ENCODE data around the gene ZNF773.
"Not testable (repeated sequence)": the region's sequence is repeated elsewhere in the genome, so short reads cannot be mapped to it uniquely, and the experiment has no call there.

The ZNF773 gene

GRCh38 chr19:57499680-57500395, at the start of gene ZNF773:
TSS of gene ZNF773 (plus strand) at chr19:57499938. CDS start at chr19:57500081, 143 bp downstream.
- H3K9me3 ChIP-seq (ENCODE audit: control insufficient read depth, low read length); H3K4me1 ChIP-seq (ENCODE audit: control insufficient read depth, insufficient read depth, low read length); H3K27me3 ChIP-seq (replicated peaks; ENCODE audit: control insufficient read depth, insufficient read depth, low read length): not testable (repeated sequence)
- DNase-seq (ENCODE audit: low read depth): peak; percentile 98
- Histone ChIP-seq H3K9ac (ENCODE audit: low read length) (peak within 1 kb of the TSS; percentile 96), H3K36me3 (ENCODE audit: control insufficient read depth, insufficient read depth, low read length, severe bottlenecking) (peaks cover 18% of the 10 kb centered on the region), H3K4me3 (ENCODE audit: low read length) (peak within 1 kb of the TSS; percentile 90)

GRCh38 chr19:57452307-57452706, 47.4 kb upstream of the ZNF773 start:
- no peaks in the 10 kb centered on the region for H3K27me3 ChIP-seq (replicated peaks; ENCODE audit: control insufficient read depth, insufficient read depth, low read length)
- peaks cover 16% of the 10 kb centered on the region for H3K9me3 ChIP-seq (ENCODE audit: control insufficient read depth, low read length)
- H3K36me3 ChIP-seq (ENCODE audit: control insufficient read depth, insufficient read depth, low read length, severe bottlenecking): peaks cover 14% of the 10 kb centered on the region
- DNase-seq (ENCODE audit: low read depth): no peak
- no peak overlapping the region for H3K9ac ChIP-seq (ENCODE audit: low read length)
- H3K4me3 ChIP-seq (ENCODE audit: low read length): no peak overlapping the region
- H3K4me1 ChIP-seq (ENCODE audit: control insufficient read depth, insufficient read depth, low read length): no peaks in the 10 kb centered on the region

- H3K9me3 ChIP-seq (ENCODE audit: control insufficient read depth, low read length): peaks cover 71% of the 10 kb centered on the region
- DNase-seq (ENCODE audit: low read depth): no peak
- H3K27me3 ChIP-seq (replicated peaks; ENCODE audit: control insufficient read depth, insufficient read depth, low read length): no peaks in the 10 kb centered on the region
These were observed 33.9 kb upstream of the ZNF773 start for GRCh38 chr19:57465680-57466381.

GRCh38 chr19:57466489-57466888, 33.2 kb upstream of the ZNF773 start:
- Histone ChIP-seq H3K9ac (ENCODE audit: low read length) (no peak overlapping the region), H3K4me3 (ENCODE audit: low read length) (peak overlapping the region; percentile 11), H3K36me3 (ENCODE audit: control insufficient read depth, insufficient read depth, low read length, severe bottlenecking) (peaks cover 37% of the 10 kb centered on the region), H3K9me3 (ENCODE audit: control insufficient read depth, low read length) (peaks cover 77% of the 10 kb centered on the region), H3K4me1 (ENCODE audit: control insufficient read depth, insufficient read depth, low read length) (no peaks in the 10 kb centered on the region), H3K27me3 (replicated peaks; ENCODE audit: control insufficient read depth, insufficient read depth, low read length) (no peaks in the 10 kb centered on the region)
- no peak for DNase-seq (ENCODE audit: low read depth)

More at GRCh38 chr19:57465680-57466381, 33.9 kb upstream of the ZNF773 start:
- Histone ChIP-seq H3K4me3 (ENCODE audit: low read length) (peak overlapping the region; percentile 20), H3K36me3 (ENCODE audit: control insufficient read depth, insufficient read depth, low read length, severe bottlenecking) (peaks cover 31% of the 10 kb centered on the region), H3K9ac (ENCODE audit: low read length) (no peak overlapping the region), H3K4me1 (ENCODE audit: control insufficient read depth, insufficient read depth, low read length) (no peaks in the 10 kb centered on the region)

- H3K9ac ChIP-seq (ENCODE audit: low read length): no peak overlapping the region
- H3K27me3 ChIP-seq (replicated peaks; ENCODE audit: control insufficient read depth, insufficient read depth, low read length): no peaks in the 10 kb centered on the region
- H3K4me1 ChIP-seq (ENCODE audit: control insufficient read depth, insufficient read depth, low read length): peaks cover 9% of the 10 kb centered on the region
- peaks cover 64% of the 10 kb centered on the region for H3K36me3 ChIP-seq (ENCODE audit: control insufficient read depth, insufficient read depth, low read length, severe bottlenecking)
- H3K9me3 ChIP-seq (ENCODE audit: control insufficient read depth, low read length): peaks cover 78% of the 10 kb centered on the region
- DNase-seq (ENCODE audit: low read depth): no peak
- peak overlapping the region; percentile 68 for H3K4me3 ChIP-seq (ENCODE audit: low read length)
These were observed 26.1 kb upstream of the ZNF773 start for GRCh38 chr19:57473646-57474045.

- peak; percentile 99 for DNase-seq (ENCODE audit: low read depth)
- Histone ChIP-seq H3K9ac (ENCODE audit: low read length) (peak within 1 kb of the TSS; percentile 86), H3K27me3 (replicated peaks; ENCODE audit: control insufficient read depth, insufficient read depth, low read length) (no peaks in the 10 kb centered on the region), H3K9me3 (ENCODE audit: control insufficient read depth, low read length) (peaks cover 42% of the 10 kb centered on the region), H3K36me3 (ENCODE audit: control insufficient read depth, insufficient read depth, low read length, severe bottlenecking) (peaks cover 40% of the 10 kb centered on the region), H3K4me1 (ENCODE audit: control insufficient read depth, insufficient read depth, low read length) (peaks cover 9% of the 10 kb centered on the region), H3K4me3 (ENCODE audit: low read length) (peak within 1 kb of the TSS; percentile 90)
These were observed 22.3 kb upstream of the ZNF773 start, which contains the start of gene ZNF772 for GRCh38 chr19:57477191-57478008. TSS of gene ZNF772 (minus strand) at chr19:57477566. CDS start at chr19:57477309, 257 bp downstream.

- H3K9ac ChIP-seq (ENCODE audit: low read length): peak within 1 kb of the TSS; percentile 91
- H3K9me3 ChIP-seq (ENCODE audit: control insufficient read depth, low read length); H3K27me3 ChIP-seq (replicated peaks; ENCODE audit: control insufficient read depth, insufficient read depth, low read length); H3K4me1 ChIP-seq (ENCODE audit: control insufficient read depth, insufficient read depth, low read length): not testable (repeated sequence)
- peak; percentile 97 for DNase-seq (ENCODE audit: low read depth)
- H3K36me3 ChIP-seq (ENCODE audit: control insufficient read depth, insufficient read depth, low read length, severe bottlenecking): peaks cover 26% of the 10 kb centered on the region
- H3K4me3 ChIP-seq (ENCODE audit: low read length): peak within 1 kb of the TSS; percentile 98
These were observed 12.1 kb upstream of the ZNF773 start, which contains the start of gene ZNF419 for GRCh38 chr19:57487477-57488298. TSS of gene ZNF419 (plus strand) at chr19:57487750. CDS start at chr19:57487951, 201 bp downstream.

- H3K27me3 ChIP-seq (replicated peaks; ENCODE audit: control insufficient read depth, insufficient read depth, low read length); H3K9me3 ChIP-seq (ENCODE audit: control insufficient read depth, low read length); H3K4me1 ChIP-seq (ENCODE audit: control insufficient read depth, insufficient read depth, low read length): not testable (repeated sequence)
- H3K9ac ChIP-seq (ENCODE audit: low read length): peak overlapping the region; percentile 59
- H3K36me3 ChIP-seq (ENCODE audit: control insufficient read depth, insufficient read depth, low read length, severe bottlenecking): peaks cover 32% of the 10 kb centered on the region
- peak; percentile 59 for DNase-seq (ENCODE audit: low read depth)
- peak overlapping the region; percentile 79 for H3K4me3 ChIP-seq (ENCODE audit: low read length)
These were observed 11.5 kb upstream of the ZNF773 start for GRCh38 chr19:57488299-57488644.

- H3K9ac ChIP-seq (ENCODE audit: low read length); H3K9me3 ChIP-seq (ENCODE audit: control insufficient read depth, low read length); H3K27me3 ChIP-seq (replicated peaks; ENCODE audit: control insufficient read depth, insufficient read depth, low read length); H3K4me1 ChIP-seq (ENCODE audit: control insufficient read depth, insufficient read depth, low read length); DNase-seq (ENCODE audit: low read depth): not testable (repeated sequence)
- peak overlapping the region; percentile 90 for H3K4me3 ChIP-seq (ENCODE audit: low read length)
- peaks cover 19% of the 10 kb centered on the region for H3K36me3 ChIP-seq (ENCODE audit: control insufficient read depth, insufficient read depth, low read length, severe bottlenecking)
These were observed 432 bp upstream of the ZNF773 start for GRCh38 chr19:57499332-57499679.

GRCh38 chr19:57500400-57500799, 662 bp downstream of the ZNF773 start:
- H3K36me3 ChIP-seq (ENCODE audit: control insufficient read depth, insufficient read depth, low read length, severe bottlenecking): peaks cover 23% of the 10 kb centered on the region
- peak overlapping the region; percentile 90 for H3K4me3 ChIP-seq (ENCODE audit: low read length)
- not testable (repeated sequence) for H3K27me3 ChIP-seq (replicated peaks; ENCODE audit: control insufficient read depth, insufficient read depth, low read length); H3K4me1 ChIP-seq (ENCODE audit: control insufficient read depth, insufficient read depth, low read length); H3K9me3 ChIP-seq (ENCODE audit: control insufficient read depth, low read length)
- peak; percentile 69 for DNase-seq (ENCODE audit: low read depth)
- peak overlapping the region; percentile 83 for H3K9ac ChIP-seq (ENCODE audit: low read length)
